CD14-positive monocyte (primary cell): ENCODE data around the gene DDX46. TPM values are rescaled to one million over a fixed set of nuclear protein-coding genes. Genes with fewer than 3 reads are reported as not detected.
"Not testable (repeated sequence)": the region's sequence is repeated elsewhere in the genome, so short reads cannot be mapped to it uniquely, and the experiment has no call there.

Source experiments
- DNase-seq, 3 donors: peaks; one replicate each; pipeline ENCODE4 v3.0.0-alpha.2; 2011 to 2022
- H2AFZ ChIP-seq: 2 replicates; pipeline ENCODE4 v1.6.0; 2012; ENCODE audit warnings: mild to moderate bottlenecking, low read depth, low read length, inconsistent platforms; ENCODE audit not compliant: insufficient read depth, poor library complexity, severe bottlenecking
- H3K27ac ChIP-seq, 2 donors: 1 replicate in 1 of 2; 2 replicates in 1 of 2; pipeline ENCODE4 v1.5.1; 2012 to 2013; ENCODE audit warnings: low read length in 2 of 2, control low read depth in 1 of 2, inconsistent platforms in 1 of 2, low read depth in 1 of 2, mild to moderate bottlenecking in 1 of 2
- H3K27me3 ChIP-seq, 2 donors: one replicate each; pipeline versions ENCODE4 v1.6.0 to v1.6.1; 2011 to 2013; ENCODE audit warnings: low read length in 2 of 2; ENCODE audit not compliant: control insufficient read depth in 2 of 2, insufficient read depth in 2 of 2
- H3K36me3 ChIP-seq, 2 donors: replicated peaks in 1 of 2; 1 replicate in 1 of 2; 2 replicates in 1 of 2; pipeline versions ENCODE4 v1.5.1 to v1.6.1; 2012 to 2013; ENCODE audit warnings: low read length in 2 of 2, control low read depth in 1 of 2, inconsistent platforms in 1 of 2, mild to moderate bottlenecking in 1 of 2; ENCODE audit not compliant: insufficient read depth in 2 of 2, control insufficient read depth in 1 of 2
- H3K4me1 ChIP-seq, 2 donors: 1 replicate in 1 of 2; 2 replicates in 1 of 2; pipeline versions ENCODE4 v1.5.1 to v1.6.1; 2012 to 2013; ENCODE audit warnings: low read length in 2 of 2, control low read depth in 1 of 2, inconsistent platforms in 1 of 2, mild to moderate bottlenecking in 1 of 2, moderate library complexity in 1 of 2; ENCODE audit not compliant: insufficient read depth in 2 of 2, control insufficient read depth in 1 of 2
- H3K4me2 ChIP-seq: replicated peaks from 2 replicates; pipeline ENCODE3; 2012; ENCODE audit warnings: low read length, moderate library complexity, mild to moderate bottlenecking; ENCODE audit not compliant: poor library complexity, severe bottlenecking; ENCODE audit errors: extremely low read depth
- H3K4me3 ChIP-seq, 3 experiments: fragments of 200-600 bp in 1 of 3; sonication (generic) in 1 of 3; replicated peaks in 1 of 3; 1 replicate in 2 of 3; 2 replicates in 1 of 3; pipeline ENCODE4 v1.5.1; 2011 to 2013; ENCODE audit warnings: low read length in 3 of 3, mild to moderate bottlenecking in 3 of 3, control low read depth in 2 of 3, low read depth in 2 of 3, inconsistent platforms in 1 of 3, moderate library complexity in 1 of 3
- H3K79me2 ChIP-seq: 2 replicates; pipeline ENCODE4 v1.6.0; 2012; ENCODE audit warnings: mild to moderate bottlenecking, control low read depth, inconsistent platforms, low read length, moderate library complexity; ENCODE audit not compliant: insufficient read depth
- H3K9ac ChIP-seq: 2 replicates; pipeline ENCODE4 v1.6.0; 2017; ENCODE audit warnings: low read length, mild to moderate bottlenecking; ENCODE audit not compliant: insufficient read depth, poor library complexity, severe bottlenecking
- H3K9me3 ChIP-seq, 2 donors: replicated peaks in 1 of 2; 1 replicate in 1 of 2; 2 replicates in 1 of 2; pipeline versions ENCODE4 v1.5.1 to v1.6.1; 2012 to 2013; ENCODE audit warnings: low read length in 2 of 2, control low read depth in 1 of 2; ENCODE audit not compliant: control insufficient read depth in 1 of 2, insufficient read depth in 1 of 2
- H4K20me1 ChIP-seq: 2 replicates; pipeline ENCODE4 v1.6.0; 2012; ENCODE audit warnings: mild to moderate bottlenecking, low read length, control low read depth, moderate library complexity; ENCODE audit not compliant: insufficient read depth
- H3K27ac Mint-ChIP-seq, 7 donors: one replicate each; pipeline ENCODE4 v1.8.0; 2020; ENCODE audit warnings: mild to moderate bottlenecking in 7 of 7, mixed read lengths in 7 of 7, moderate library complexity in 6 of 7, inconsistent platforms in 2 of 7
- H3K27me3 Mint-ChIP-seq, 3 donors: one replicate each; pipeline ENCODE4 v1.8.0; 2021 to 2022; ENCODE audit warnings: low read depth in 3 of 3, mild to moderate bottlenecking in 3 of 3, mixed read lengths in 3 of 3, moderate library complexity in 3 of 3, inconsistent platforms in 1 of 3
- H3K36me3 Mint-ChIP-seq, 2 donors: one replicate each; pipeline ENCODE4 v1.8.0; 2020; ENCODE audit warnings: mixed read lengths in 2 of 2, inconsistent platforms in 1 of 2, mild to moderate bottlenecking in 1 of 2
- H3K4me1 Mint-ChIP-seq: one replicate; pipeline ENCODE4 v1.8.0; 2020; ENCODE audit warnings: mild to moderate bottlenecking, mixed read lengths
- H3K4me3 Mint-ChIP-seq, 2 donors: one replicate each; pipeline ENCODE4 v1.8.0; 2020; ENCODE audit warnings: mild to moderate bottlenecking in 2 of 2, mixed read lengths in 2 of 2, moderate library complexity in 1 of 2
- H3K9me3 Mint-ChIP-seq, 7 donors: one replicate each; pipeline ENCODE4 v1.8.0; 2020 to 2022; ENCODE audit warnings: mixed read lengths in 7 of 7, mild to moderate bottlenecking in 6 of 7, moderate library complexity in 6 of 7, inconsistent platforms in 2 of 7
- CTCF ChIP-seq: fragments of 200-600 bp; IDR thresholded peaks from one replicate; pipeline ENCODE4 v1.8.0; 2022; ENCODE audit warnings: antibody characterized with exemption, mild to moderate bottlenecking
- WGBS: methylation state at CpG from one replicate; pipeline ENCODE4 v1.1.5; 2013; ENCODE audit warnings: missing lambda C conversion rate; ENCODE audit not compliant: insufficient coverage; 5-methylcytosine and 5-hydroxymethylcytosine counted together
- intact Hi-C, 2 donors: fragments of 100-400 bp; cut with micrococcal nuclease; formaldehyde crosslinking; loops; one replicate each; pipeline versions ENCODE4 v1.15.0 to v1.15.1; 2023
- polyA plus RNA-seq, 3 donors: library from polyadenylated mRNA; depleted of rRNA in 1 of 3; unstranded in 2 of 3; stranded (reverse) in 1 of 3; fragments of 300-500 nt in 2 of 3; fragments of >200 nt in 1 of 3; fragmentation: Illumina TruSeq in 2 of 3; gene quantifications; 1 replicate in 2 of 3; 2 replicates in 1 of 3; pipeline ENCODE4 v1.2.3, GENCODE V29; 2012 to 2021

The DDX46 gene
- polyA plus RNA-seq, 3 donors = 7.6 to 22.3 (median 11.8) TPM

GRCh38 chr5:134846641-134846960, 88.0 kb downstream of the DDX46 start:
- Histone ChIP-seq H4K20me1 (peaks cover 25% of the 10 kb centered on the region), H3K36me3 (peaks cover 0 to 21% of the 10 kb centered on the region in 2 donors), H3K27me3 (no peaks in the 10 kb centered on the region), H2AFZ (peak overlapping the region; percentile 89), H3K79me2 (peaks cover 55% of the 10 kb centered on the region), H3K4me1 (peaks cover 18 to 20% of the 10 kb centered on the region in 2 donors), H3K27ac (peak overlapping the region; percentile 96 to 97), H3K4me2 (peak overlapping the region; percentile 88), H3K9ac (peak overlapping the region; percentile 98), H3K4me3 (peak overlapping the region; percentile 68 to 86 (median 84)), H3K9me3 (no peaks in the 10 kb centered on the region)
- no peaks in the 10 kb centered on the region for H3K27me3 Mint-ChIP-seq
- H3K4me1 Mint-ChIP-seq = peaks cover 26% of the 10 kb centered on the region
- peaks cover 9 to 38% of the 10 kb centered on the region in 2 donors for H3K36me3 Mint-ChIP-seq
- DNase-seq = peak in 1 of 3 donors; percentile 9
- WGBS = no CpG with 5 or more reads among the region's 11 CpGs
- no peaks in the 10 kb centered on the region for H3K9me3 Mint-ChIP-seq
- intact Hi-C loops = loop anchor here in 1 of 2 donors (5.0 to 10.0 kb wide), 2 partner anchors 61 to 92 kb away; partner anchors contain the start of genes DDX46 and PCBD2
- no peak for TF ChIP-seq CTCF
- H3K4me3 Mint-ChIP-seq = peak overlapping the region; percentile 87 to 91
- H3K27ac Mint-ChIP-seq = peak overlapping the region; percentile 88 to 95 (median 94)

GRCh38 chr5:134849434-134849933, 90.9 kb downstream of the DDX46 start:
- Mint-ChIP-seq H3K4me1 (peaks cover 26% of the 10 kb centered on the region), H3K27ac (peak overlapping the region in 1 of 7 donors; percentile 46), H3K36me3 (peaks cover 17 to 56% of the 10 kb centered on the region in 2 donors)
- H2AFZ ChIP-seq, H3K9ac ChIP-seq, DNase-seq, H3K27me3 Mint-ChIP-seq, H3K27ac ChIP-seq, H3K27me3 ChIP-seq, H3K9me3 ChIP-seq, H3K4me2 ChIP-seq, H3K4me3 Mint-ChIP-seq, H3K9me3 Mint-ChIP-seq, H3K4me3 ChIP-seq: not testable (repeated sequence)
- Histone ChIP-seq H3K79me2 (peaks cover 79% of the 10 kb centered on the region), H4K20me1 (peaks cover 42% of the 10 kb centered on the region), H3K36me3 (peaks cover 5 to 44% of the 10 kb centered on the region in 2 donors), H3K4me1 (peaks cover 18 to 20% of the 10 kb centered on the region in 2 donors)
- intact Hi-C loops = loop anchor here in 1 of 2 donors (5.0 to 10.0 kb wide), 2 partner anchors 58 to 95 kb away; partner anchors contain the start of genes DDX46 and PCBD2
- WGBS = 100% methylated on average over 1 of the region's 7 CpGs
